Uterus (tissue), 2 donors: ENCODE data around the gene PFKM.
"Not testable (repeated sequence)": the region's sequence is repeated elsewhere in the genome, so short reads cannot be mapped to it uniquely, and the experiment has no call there.

Source experiments
- POLR2A ChIP-seq, 2 donors: fragments of 450-650 bp; IDR thresholded peaks; one replicate each; pipeline ENCODE4 v1.6.1; 2016; ENCODE audit warnings: antibody characterized with exemption in 2 of 2, mild to moderate bottlenecking in 1 of 2, moderate library complexity in 1 of 2
- TF ChIP-seq, protein P1 (sequence below), 4 experiments: fragments of 200-600 bp in 2 of 4; fragments of 450-650 bp in 2 of 4; sonication (generic) in 2 of 4; IDR thresholded peaks; one replicate each; pipeline ENCODE4 v1.5.1; 2016 to 2019; ENCODE audit warnings: antibody characterized with exemption in 4 of 4, mild to moderate bottlenecking in 2 of 4, moderate library complexity in 1 of 4

DNA sequence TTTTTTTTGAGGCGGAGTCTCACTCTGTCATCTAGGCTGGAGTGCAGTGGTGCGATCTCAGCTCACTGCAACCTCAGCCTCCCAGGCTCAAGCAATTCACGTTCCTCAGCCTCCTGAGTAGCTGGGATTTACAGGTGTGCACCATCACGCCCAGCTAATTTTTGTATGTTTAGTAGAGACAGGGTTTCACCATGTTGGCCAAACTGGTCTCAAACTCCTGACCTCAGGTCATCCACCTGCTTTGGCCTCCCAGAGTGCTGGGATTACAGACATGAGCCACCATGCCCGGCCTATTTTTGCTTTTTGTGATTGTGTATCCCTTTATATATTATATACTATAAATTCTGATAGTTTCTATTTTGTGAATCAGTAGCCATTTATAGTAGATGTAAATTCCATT, 36.6 kb downstream of the PFKM start:
- TF ChIP-seq, protein P1, sequence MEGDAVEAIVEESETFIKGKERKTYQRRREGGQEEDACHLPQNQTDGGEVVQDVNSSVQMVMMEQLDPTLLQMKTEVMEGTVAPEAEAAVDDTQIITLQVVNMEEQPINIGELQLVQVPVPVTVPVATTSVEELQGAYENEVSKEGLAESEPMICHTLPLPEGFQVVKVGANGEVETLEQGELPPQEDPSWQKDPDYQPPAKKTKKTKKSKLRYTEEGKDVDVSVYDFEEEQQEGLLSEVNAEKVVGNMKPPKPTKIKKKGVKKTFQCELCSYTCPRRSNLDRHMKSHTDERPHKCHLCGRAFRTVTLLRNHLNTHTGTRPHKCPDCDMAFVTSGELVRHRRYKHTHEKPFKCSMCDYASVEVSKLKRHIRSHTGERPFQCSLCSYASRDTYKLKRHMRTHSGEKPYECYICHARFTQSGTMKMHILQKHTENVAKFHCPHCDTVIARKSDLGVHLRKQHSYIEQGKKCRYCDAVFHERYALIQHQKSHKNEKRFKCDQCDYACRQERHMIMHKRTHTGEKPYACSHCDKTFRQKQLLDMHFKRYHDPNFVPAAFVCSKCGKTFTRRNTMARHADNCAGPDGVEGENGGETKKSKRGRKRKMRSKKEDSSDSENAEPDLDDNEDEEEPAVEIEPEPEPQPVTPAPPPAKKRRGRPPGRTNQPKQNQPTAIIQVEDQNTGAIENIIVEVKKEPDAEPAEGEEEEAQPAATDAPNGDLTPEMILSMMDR (IDR thresholded peaks at IDR 0.05): not testable (repeated sequence)
- TF ChIP-seq POLR2A (IDR thresholded peaks at IDR 0.05): not testable (repeated sequence)
